ENCODE measurements around the gene SH3GL1.
"Not testable (repeated sequence)": the region's sequence is repeated elsewhere in the genome, so short reads cannot be mapped to it uniquely, and the experiment has no call there.

SH3GL1 gene

DNA sequence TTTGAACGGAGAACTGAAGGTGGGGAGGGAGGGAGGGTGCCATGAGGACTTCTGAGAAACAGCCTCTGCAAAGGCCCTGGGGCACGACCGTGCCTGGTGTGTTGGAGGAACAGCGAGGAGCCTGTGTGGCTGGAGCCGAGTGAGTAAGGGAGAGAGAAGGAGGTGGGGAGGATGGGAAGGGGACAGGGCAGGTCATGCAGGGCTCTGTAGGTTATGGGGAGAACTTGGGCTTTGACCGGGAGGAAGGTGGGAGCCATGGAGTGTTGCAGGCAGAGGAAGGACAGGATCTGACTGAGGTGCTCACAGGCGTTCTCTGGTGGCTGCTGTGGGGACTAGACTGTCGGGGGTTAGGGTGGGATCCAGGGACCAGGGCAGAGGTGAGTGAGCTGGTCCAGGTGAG is 50.2 kb downstream of the SH3GL1 start:
- Histone ChIP-seq H4K20me1 (ENCODE audit: insufficient read depth, low read length) (no peaks in the 10 kb centered on the region), H3K9me3 (replicated peaks; ENCODE audit: insufficient read depth, low read length) (no peaks in the 10 kb centered on the region), H3K4me2 (ENCODE audit: low read depth, low read length) (no peak overlapping the region), H3K27ac (ENCODE audit: low read length) (no peak overlapping the region), H3K4me1 (ENCODE audit: low read length) (no peaks in the 10 kb centered on the region), H2AFZ (ENCODE audit: low read length) (no peak overlapping the region), H3K9me2 (replicated peaks; ENCODE audit: insufficient read depth, low read length) (no peaks in the 10 kb centered on the region), H3K27me3 (replicated peaks; ENCODE audit: insufficient read depth, low read length) (no peaks in the 10 kb centered on the region), H3K4me3 (ENCODE audit: low read length) (no peak overlapping the region), H3F3A (ENCODE audit: insufficient read depth, low read length) (no peaks in the 10 kb centered on the region), H3K36me3 (replicated peaks; ENCODE audit: insufficient read depth, low read length) (no peaks in the 10 kb centered on the region), H3K9ac (ENCODE audit: low read length) (no peak overlapping the region), H3K79me2 (ENCODE audit: low read length) (no peaks in the 10 kb centered on the region)
- TF ChIP-seq EZH2 (optimal IDR thresholded peaks at IDR 0.05; ENCODE audit: low read depth, low read length) (no peak), EZH2phosphoT487 (IDR thresholded peaks at IDR 0.05; ENCODE audit: low read length) (no peak)
- no peak for DNase-seq

DNA sequence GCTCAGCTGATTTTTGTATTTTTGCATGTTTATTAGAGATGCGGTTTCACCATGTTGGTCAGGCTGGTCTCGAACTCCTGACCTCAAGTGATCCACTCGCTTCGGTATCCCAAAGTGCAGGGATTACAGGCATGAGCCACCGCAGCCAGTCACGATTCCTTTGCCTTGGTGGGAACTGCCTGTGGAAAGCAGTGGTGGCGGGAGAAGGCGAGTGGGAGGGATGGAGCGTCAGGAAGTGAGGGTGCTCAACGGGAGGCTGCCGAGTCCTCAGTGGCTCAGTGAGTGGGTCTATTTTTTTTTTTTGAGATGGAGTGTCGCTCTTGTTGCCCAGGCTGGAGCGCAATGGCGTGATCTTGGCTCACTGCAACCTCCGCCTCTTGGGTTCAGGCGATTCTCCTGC is 51.1 kb downstream of the SH3GL1 start:
- not testable (repeated sequence) for H3K9me2 ChIP-seq (replicated peaks; ENCODE audit: insufficient read depth, low read length); H3K9me3 ChIP-seq (replicated peaks; ENCODE audit: insufficient read depth, low read length); H3F3A ChIP-seq (ENCODE audit: insufficient read depth, low read length); H2AFZ ChIP-seq (ENCODE audit: low read length); H3K4me1 ChIP-seq (ENCODE audit: low read length); H3K4me3 ChIP-seq (ENCODE audit: low read length); H3K27me3 ChIP-seq (replicated peaks; ENCODE audit: insufficient read depth, low read length); H3K36me3 ChIP-seq (replicated peaks; ENCODE audit: insufficient read depth, low read length); H3K79me2 ChIP-seq (ENCODE audit: low read length); H3K27ac ChIP-seq (ENCODE audit: low read length); DNase-seq; H4K20me1 ChIP-seq (ENCODE audit: insufficient read depth, low read length); H3K4me2 ChIP-seq (ENCODE audit: low read depth, low read length); H3K9ac ChIP-seq (ENCODE audit: low read length)

DNA sequence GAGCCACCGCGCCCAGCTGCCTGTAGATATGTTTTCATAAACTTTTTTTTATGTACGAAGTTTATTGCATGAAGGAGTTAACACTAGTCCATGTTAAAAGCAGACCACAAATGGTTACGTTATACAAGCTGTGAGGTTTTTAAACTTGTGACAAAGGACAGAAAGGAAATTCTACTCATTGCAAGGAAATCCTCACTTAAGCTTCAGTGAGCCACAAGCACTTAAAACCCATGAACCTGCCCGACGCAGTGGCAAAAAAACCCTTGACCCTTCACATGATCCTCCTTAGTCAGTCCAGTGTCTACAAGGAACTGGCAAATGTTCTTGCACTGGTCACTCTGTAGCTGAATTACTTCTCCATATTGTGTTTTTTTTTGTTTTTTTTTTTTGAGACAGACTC is 52.8 kb downstream of the SH3GL1 start:
- no peak for DNase-seq
- Histone ChIP-seq H4K20me1 (ENCODE audit: insufficient read depth, low read length) (no peaks in the 10 kb centered on the region), H3K4me3 (ENCODE audit: low read length) (no peak overlapping the region), H3K9me3 (replicated peaks; ENCODE audit: insufficient read depth, low read length) (no peaks in the 10 kb centered on the region), H3K9ac (ENCODE audit: low read length) (no peak overlapping the region), H3K36me3 (replicated peaks; ENCODE audit: insufficient read depth, low read length) (no peaks in the 10 kb centered on the region), H3F3A (ENCODE audit: insufficient read depth, low read length) (peaks cover 3% of the 10 kb centered on the region; the same call in 1 of the 2 replicates), H3K4me2 (ENCODE audit: low read depth, low read length) (no peak overlapping the region), H3K27me3 (replicated peaks; ENCODE audit: insufficient read depth, low read length) (no peaks in the 10 kb centered on the region), H3K27ac (ENCODE audit: low read length) (no peak overlapping the region), H2AFZ (ENCODE audit: low read length) (no peak overlapping the region), H3K79me2 (ENCODE audit: low read length) (peaks cover 6% of the 10 kb centered on the region), H3K4me1 (ENCODE audit: low read length) (peaks cover 6% of the 10 kb centered on the region; the same call in 1 of the 2 replicates), H3K9me2 (replicated peaks; ENCODE audit: insufficient read depth, low read length) (no peaks in the 10 kb centered on the region)
- TF ChIP-seq, protein P1, sequence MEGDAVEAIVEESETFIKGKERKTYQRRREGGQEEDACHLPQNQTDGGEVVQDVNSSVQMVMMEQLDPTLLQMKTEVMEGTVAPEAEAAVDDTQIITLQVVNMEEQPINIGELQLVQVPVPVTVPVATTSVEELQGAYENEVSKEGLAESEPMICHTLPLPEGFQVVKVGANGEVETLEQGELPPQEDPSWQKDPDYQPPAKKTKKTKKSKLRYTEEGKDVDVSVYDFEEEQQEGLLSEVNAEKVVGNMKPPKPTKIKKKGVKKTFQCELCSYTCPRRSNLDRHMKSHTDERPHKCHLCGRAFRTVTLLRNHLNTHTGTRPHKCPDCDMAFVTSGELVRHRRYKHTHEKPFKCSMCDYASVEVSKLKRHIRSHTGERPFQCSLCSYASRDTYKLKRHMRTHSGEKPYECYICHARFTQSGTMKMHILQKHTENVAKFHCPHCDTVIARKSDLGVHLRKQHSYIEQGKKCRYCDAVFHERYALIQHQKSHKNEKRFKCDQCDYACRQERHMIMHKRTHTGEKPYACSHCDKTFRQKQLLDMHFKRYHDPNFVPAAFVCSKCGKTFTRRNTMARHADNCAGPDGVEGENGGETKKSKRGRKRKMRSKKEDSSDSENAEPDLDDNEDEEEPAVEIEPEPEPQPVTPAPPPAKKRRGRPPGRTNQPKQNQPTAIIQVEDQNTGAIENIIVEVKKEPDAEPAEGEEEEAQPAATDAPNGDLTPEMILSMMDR (IDR thresholded peaks at IDR 0.05; ENCODE audit: low read length): no peak
- TF ChIP-seq EZH2 (optimal IDR thresholded peaks at IDR 0.05; ENCODE audit: low read depth, low read length) (no peak), EZH2phosphoT487 (IDR thresholded peaks at IDR 0.05; ENCODE audit: low read length) (no peak)

DNA sequence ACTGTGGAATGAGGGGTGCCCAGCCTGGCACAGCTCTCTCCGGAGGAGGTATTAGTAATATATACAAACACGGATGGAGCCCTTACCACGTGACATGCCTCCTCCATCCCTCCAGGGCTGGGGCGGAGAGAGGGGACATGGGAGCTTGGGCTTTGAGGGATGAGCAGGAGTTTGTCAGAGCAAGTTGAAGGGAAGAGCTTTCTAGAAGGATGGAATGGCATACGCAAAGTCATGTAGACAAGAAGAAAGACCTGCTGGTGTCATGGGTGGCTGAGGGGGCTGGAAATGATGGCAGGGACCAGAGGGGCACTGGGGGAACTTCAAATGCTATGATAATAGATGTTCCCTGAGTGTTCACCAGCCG is 54.3 kb downstream of the SH3GL1 start:
- no peaks in the 10 kb centered on the region for H3K9me2 ChIP-seq (replicated peaks; ENCODE audit: insufficient read depth, low read length)
- H4K20me1 ChIP-seq (ENCODE audit: insufficient read depth, low read length): no peaks in the 10 kb centered on the region
- H3K27ac ChIP-seq (ENCODE audit: low read length): no peak overlapping the region
- peaks cover 3% of the 10 kb centered on the region; the same call in 1 of the 2 replicates for H3F3A ChIP-seq (ENCODE audit: insufficient read depth, low read length)
- no peak overlapping the region for H2AFZ ChIP-seq (ENCODE audit: low read length)
- H3K27me3 ChIP-seq (replicated peaks; ENCODE audit: insufficient read depth, low read length): no peaks in the 10 kb centered on the region
- TF ChIP-seq EZH2 (optimal IDR thresholded peaks at IDR 0.05; ENCODE audit: low read depth, low read length): no peak
- peaks cover 6% of the 10 kb centered on the region for H3K79me2 ChIP-seq (ENCODE audit: low read length)
- DNase-seq: no peak
- no peaks in the 10 kb centered on the region for H3K9me3 ChIP-seq (replicated peaks; ENCODE audit: insufficient read depth, low read length)
- H3K4me2 ChIP-seq (ENCODE audit: low read depth, low read length): no peak overlapping the region
- H3K4me3 ChIP-seq (ENCODE audit: low read length): no peak overlapping the region
- H3K4me1 ChIP-seq (ENCODE audit: low read length): peaks cover 6% of the 10 kb centered on the region; the same call in 1 of the 2 replicates
- no peak overlapping the region for H3K9ac ChIP-seq (ENCODE audit: low read length)
- no peaks in the 10 kb centered on the region for H3K36me3 ChIP-seq (replicated peaks; ENCODE audit: insufficient read depth, low read length)
